K562 (cell line): ENCODE results near the gene MALAT1. TPM values are rescaled to one million over a fixed set of nuclear protein-coding genes. Genes with fewer than 3 reads are reported as not detected.

ENCODE experiments used
- ATF2 ChIP-seq: sonication (generic); formaldehyde crosslinking; IDR thresholded peaks from 2 replicates; pipeline ENCODE4 v1.8.1; 2022; ENCODE audit warnings: missing genetic modification reagents
- DNMT1 ChIP-seq: fragments of 450-650 bp; IDR thresholded peaks from 2 replicates; pipeline ENCODE4 v1.6.1; 2016; ENCODE audit warnings: antibody characterized with exemption, mild to moderate bottlenecking
- HMGN3 ChIP-seq: IDR thresholded peaks from 2 replicates; pipeline ENCODE4 v1.6.1; 2011; ENCODE audit warnings: borderline replicate concordance, low read depth, mild to moderate bottlenecking, mixed read lengths, low read length; ENCODE audit not compliant: insufficient read length; ENCODE audit errors: extremely low read depth
- KLF16 ChIP-seq: IDR thresholded peaks from 2 replicates; pipeline ENCODE4 v1.6.1; 2016; ENCODE audit warnings: antibody characterized with exemption
- MCM2 ChIP-seq: fragments of 450-650 bp; IDR thresholded peaks from 2 replicates; pipeline ENCODE4 v1.6.1; 2017; ENCODE audit warnings: low read depth, mild to moderate bottlenecking
- MCM5 ChIP-seq: fragments of 450-650 bp; IDR thresholded peaks from 2 replicates; pipeline ENCODE4 v1.6.1; 2016; ENCODE audit warnings: low read depth
- MIER1 ChIP-seq: fragments of 450-650 bp; IDR thresholded peaks from 2 replicates; pipeline ENCODE4 v1.6.1; 2016; ENCODE audit warnings: antibody characterized with exemption, mild to moderate bottlenecking, low read depth
- MXD1 ChIP-seq: fragments of 250-450 bp; sonication (Bioruptor Pico); IDR thresholded peaks from 2 replicates; pipeline ENCODE4 v1.8.0; 2021; ENCODE audit warnings: borderline replicate concordance, mild to moderate bottlenecking, moderate library complexity; ENCODE audit not compliant: poor library complexity, severe bottlenecking
- NFE2L1 ChIP-seq: fragments of 450-650 bp; IDR thresholded peaks from 2 replicates; pipeline ENCODE4 v1.6.1; 2016; ENCODE audit warnings: missing genetic modification characterization, low read depth, mild to moderate bottlenecking, missing compliant biosample characterization, moderate library complexity, borderline replicate concordance
- PATZ1 ChIP-seq: fragments of 250-450 bp; sonication (Bioruptor Pico); IDR thresholded peaks from 2 replicates; pipeline ENCODE4 v1.5.0; 2020; ENCODE audit warnings: mild to moderate bottlenecking, borderline replicate concordance
- POLR2B ChIP-seq: fragments of 450-650 bp; IDR thresholded peaks from 2 replicates; pipeline ENCODE4 v1.6.1; 2018; ENCODE audit warnings: low read depth; ENCODE audit not compliant: partially characterized antibody
- PURB ChIP-seq: sonication (generic); formaldehyde crosslinking; IDR thresholded peaks from 2 replicates; pipeline ENCODE4 v1.9.0; 2021; ENCODE audit warnings: low read depth, mild to moderate bottlenecking, missing genetic modification reagents
- RBFOX2 ChIP-seq: fragments of 200-400 bp; formaldehyde crosslinking; IDR thresholded peaks from 2 replicates; pipeline ENCODE4 v1.6.1; 2017; ENCODE audit warnings: low read depth, mild to moderate bottlenecking, low read length, moderate library complexity
- RBM14 ChIP-seq: fragments of 200-400 bp; formaldehyde crosslinking; IDR thresholded peaks from 2 replicates; pipeline ENCODE4 v1.6.1; 2018; ENCODE audit warnings: low read depth, mild to moderate bottlenecking, low read length, moderate library complexity, borderline replicate concordance; ENCODE audit not compliant: insufficient read depth
- SLC30A9 ChIP-seq: fragments of 250-450 bp; sonication (Bioruptor Pico); IDR thresholded peaks from 2 replicates; pipeline ENCODE4 v1.8.0; 2022; ENCODE audit warnings: mild to moderate bottlenecking, moderate library complexity
- SMARCE1 ChIP-seq: fragments of 450-650 bp; IDR thresholded peaks from 2 replicates; pipeline ENCODE4 v1.7.1; 2016; ENCODE audit warnings: mild to moderate bottlenecking
- STAG1 ChIP-seq: sonication (generic); formaldehyde crosslinking; IDR thresholded peaks from 2 replicates; pipeline ENCODE4 v1.5.0; 2020; ENCODE audit warnings: missing genetic modification reagents, borderline replicate concordance
- TARDBP ChIP-seq: fragments of 450-650 bp; IDR thresholded peaks from 2 replicates; pipeline ENCODE4 v1.6.1; 2016
- THRAP3 ChIP-seq: fragments of 450-650 bp; IDR thresholded peaks from 2 replicates; pipeline ENCODE4 v1.6.1; 2016; ENCODE audit warnings: mild to moderate bottlenecking, inconsistent platforms, borderline replicate concordance
- ZEB2 ChIP-seq: fragments of 450-650 bp; IDR thresholded peaks from 2 replicates; pipeline ENCODE4 v1.6.1; 2016
- ZNF696 ChIP-seq: fragments of 250-450 bp; sonication (Bioruptor Pico); conservative IDR thresholded peaks from 2 replicates; pipeline ENCODE4 v1.4.0; 2020; ENCODE audit warnings: mild to moderate bottlenecking, moderate library complexity
- ZNF766 ChIP-seq: fragments of 200-800 bp; sonication (Bioruptor generic); conservative IDR thresholded peaks from 2 replicates; pipeline ENCODE4 v1.6.1; 2016; ENCODE audit warnings: missing genetic modification characterization, missing compliant biosample characterization
- polyA plus RNA-seq, 8 experiments: library from polyadenylated mRNA; depleted of rRNA in 4 of 8; stranded (reverse) in 5 of 8; unstranded in 3 of 8; fragments of >200 nt; fragmentation: Nextera tagmentation in 2 of 8; fragmentation: Illumina TruSeq in 1 of 8; extraction: Ambion mirVana in 2 of 8; extraction: Trizol in 1 of 8; gene quantifications; 2 replicates each; pipeline versions ENCODE4 v1.2.1 to v1.2.3, GENCODE V29; 2011 to 2014; ENCODE audit warnings: inconsistent platforms in 1 of 8, missing spikeins in 1 of 8
- total RNA-seq, 7 experiments: library from RNA; depleted of rRNA in 6 of 7; stranded (reverse); fragments of >200 nt in 6 of 7; fragmentation: Illumina TruSeq in 2 of 7; extraction: Trizol in 2 of 7; gene quantifications; 2 replicates each; pipeline versions ENCODE4 v1.2.1 to v1.2.3, GENCODE V29; 2011 to 2021; ENCODE audit warnings: low replicate concordance in 1 of 7
- TF ChIP-seq, protein P1 (sequence below), 2 experiments: fragments of 450-650 bp; IDR thresholded peaks; 2 replicates each; pipeline ENCODE4 v1.6.1; 2018; ENCODE audit warnings: mild to moderate bottlenecking in 2 of 2, low read depth in 1 of 2; ENCODE audit not compliant: partially characterized antibody in 2 of 2

MALAT1 gene
- total and polyA plus RNA-seq, 9 of the 15 experiments (the other 6 are each of a cell fraction or from before 2014, with no cell fraction given) = 363 to 8,715 (median 2,351) TPM

GRCh38 chr11:65498727-65498976 is 193 bp upstream of the MALAT1 start (continued):
- TF ChIP-seq, protein P1, sequence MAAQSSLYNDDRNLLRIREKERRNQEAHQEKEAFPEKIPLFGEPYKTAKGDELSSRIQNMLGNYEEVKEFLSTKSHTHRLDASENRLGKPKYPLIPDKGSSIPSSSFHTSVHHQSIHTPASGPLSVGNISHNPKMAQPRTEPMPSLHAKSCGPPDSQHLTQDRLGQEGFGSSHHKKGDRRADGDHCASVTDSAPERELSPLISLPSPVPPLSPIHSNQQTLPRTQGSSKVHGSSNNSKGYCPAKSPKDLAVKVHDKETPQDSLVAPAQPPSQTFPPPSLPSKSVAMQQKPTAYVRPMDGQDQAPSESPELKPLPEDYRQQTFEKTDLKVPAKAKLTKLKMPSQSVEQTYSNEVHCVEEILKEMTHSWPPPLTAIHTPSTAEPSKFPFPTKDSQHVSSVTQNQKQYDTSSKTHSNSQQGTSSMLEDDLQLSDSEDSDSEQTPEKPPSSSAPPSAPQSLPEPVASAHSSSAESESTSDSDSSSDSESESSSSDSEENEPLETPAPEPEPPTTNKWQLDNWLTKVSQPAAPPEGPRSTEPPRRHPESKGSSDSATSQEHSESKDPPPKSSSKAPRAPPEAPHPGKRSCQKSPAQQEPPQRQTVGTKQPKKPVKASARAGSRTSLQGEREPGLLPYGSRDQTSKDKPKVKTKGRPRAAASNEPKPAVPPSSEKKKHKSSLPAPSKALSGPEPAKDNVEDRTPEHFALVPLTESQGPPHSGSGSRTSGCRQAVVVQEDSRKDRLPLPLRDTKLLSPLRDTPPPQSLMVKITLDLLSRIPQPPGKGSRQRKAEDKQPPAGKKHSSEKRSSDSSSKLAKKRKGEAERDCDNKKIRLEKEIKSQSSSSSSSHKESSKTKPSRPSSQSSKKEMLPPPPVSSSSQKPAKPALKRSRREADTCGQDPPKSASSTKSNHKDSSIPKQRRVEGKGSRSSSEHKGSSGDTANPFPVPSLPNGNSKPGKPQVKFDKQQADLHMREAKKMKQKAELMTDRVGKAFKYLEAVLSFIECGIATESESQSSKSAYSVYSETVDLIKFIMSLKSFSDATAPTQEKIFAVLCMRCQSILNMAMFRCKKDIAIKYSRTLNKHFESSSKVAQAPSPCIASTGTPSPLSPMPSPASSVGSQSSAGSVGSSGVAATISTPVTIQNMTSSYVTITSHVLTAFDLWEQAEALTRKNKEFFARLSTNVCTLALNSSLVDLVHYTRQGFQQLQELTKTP (IDR thresholded peaks at IDR 0.05; ENCODE audit: low read depth in 1 of 2, partially characterized antibody in 2 of 2) = no peak
- TF ChIP-seq SLC30A9 (CRISPR knock-in tag) = no peak
- TF ChIP-seq STAG1 = no peak
- no peak for TF ChIP-seq MIER1
- no peak for TF ChIP-seq KLF16
- no peak for TF ChIP-seq ATF2 (CRISPR knock-in tag)
- TF ChIP-seq HMGN3 = no peak
- peak; percentile 6; the same call in 1 of the 2 replicates for TF ChIP-seq THRAP3
- no peak for TF ChIP-seq PURB
- no peak for TF ChIP-seq MXD1 (CRISPR knock-in tag)
- TF ChIP-seq RBFOX2 = no peak
- no peak for TF ChIP-seq MCM5
- no peak for TF ChIP-seq DNMT1
- TF ChIP-seq ZEB2 = no peak
- TF ChIP-seq SMARCE1 = no peak
- no peak for TF ChIP-seq ZNF696 (CRISPR knock-in tag)
- TF ChIP-seq NFE2L1 (tag) = no peak
- no peak for TF ChIP-seq TARDBP
- TF ChIP-seq ZNF766 = no peak
- TF ChIP-seq PATZ1 (CRISPR knock-in tag) = no peak
- TF ChIP-seq RBM14 = no peak
- TF ChIP-seq POLR2B = no peak
- TF ChIP-seq MCM2 = no peak
